ENCODE results near the gene RIPOR2.

- TF ChIP-seq, protein P1, sequence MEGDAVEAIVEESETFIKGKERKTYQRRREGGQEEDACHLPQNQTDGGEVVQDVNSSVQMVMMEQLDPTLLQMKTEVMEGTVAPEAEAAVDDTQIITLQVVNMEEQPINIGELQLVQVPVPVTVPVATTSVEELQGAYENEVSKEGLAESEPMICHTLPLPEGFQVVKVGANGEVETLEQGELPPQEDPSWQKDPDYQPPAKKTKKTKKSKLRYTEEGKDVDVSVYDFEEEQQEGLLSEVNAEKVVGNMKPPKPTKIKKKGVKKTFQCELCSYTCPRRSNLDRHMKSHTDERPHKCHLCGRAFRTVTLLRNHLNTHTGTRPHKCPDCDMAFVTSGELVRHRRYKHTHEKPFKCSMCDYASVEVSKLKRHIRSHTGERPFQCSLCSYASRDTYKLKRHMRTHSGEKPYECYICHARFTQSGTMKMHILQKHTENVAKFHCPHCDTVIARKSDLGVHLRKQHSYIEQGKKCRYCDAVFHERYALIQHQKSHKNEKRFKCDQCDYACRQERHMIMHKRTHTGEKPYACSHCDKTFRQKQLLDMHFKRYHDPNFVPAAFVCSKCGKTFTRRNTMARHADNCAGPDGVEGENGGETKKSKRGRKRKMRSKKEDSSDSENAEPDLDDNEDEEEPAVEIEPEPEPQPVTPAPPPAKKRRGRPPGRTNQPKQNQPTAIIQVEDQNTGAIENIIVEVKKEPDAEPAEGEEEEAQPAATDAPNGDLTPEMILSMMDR (tag by site-specific recombination; IDR thresholded peaks at IDR 0.05), result no peak
- TF ChIP-seq ZSCAN30 (tag by site-specific recombination; IDR thresholded peaks at IDR 0.05), result no peak
- no peak for TF ChIP-seq OSR2 (tag by site-specific recombination; IDR thresholded peaks at IDR 0.05)
- TF ChIP-seq KLF9 (tag by site-specific recombination; IDR thresholded peaks at IDR 0.05; ENCODE audit: low read depth), result no peak
- TF ChIP-seq, protein P2, sequence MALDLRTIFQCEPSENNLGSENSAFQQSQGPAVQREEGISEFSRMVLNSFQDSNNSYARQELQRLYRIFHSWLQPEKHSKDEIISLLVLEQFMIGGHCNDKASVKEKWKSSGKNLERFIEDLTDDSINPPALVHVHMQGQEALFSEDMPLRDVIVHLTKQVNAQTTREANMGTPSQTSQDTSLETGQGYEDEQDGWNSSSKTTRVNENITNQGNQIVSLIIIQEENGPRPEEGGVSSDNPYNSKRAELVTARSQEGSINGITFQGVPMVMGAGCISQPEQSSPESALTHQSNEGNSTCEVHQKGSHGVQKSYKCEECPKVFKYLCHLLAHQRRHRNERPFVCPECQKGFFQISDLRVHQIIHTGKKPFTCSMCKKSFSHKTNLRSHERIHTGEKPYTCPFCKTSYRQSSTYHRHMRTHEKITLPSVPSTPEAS (tag by site-specific recombination; IDR thresholded peaks at IDR 0.05), result no peak
- TF ChIP-seq ZNF362 (tag by site-specific recombination; IDR thresholded peaks at IDR 0.05), result no peak
- no peak for TF ChIP-seq ZNF585B (tag by site-specific recombination; IDR thresholded peaks at IDR 0.05)
Measured at GRCh38 chr6:24823185-24823584, 112.6 kb downstream of the RIPOR2 start.

All from HEK293 (cell line).